Transverse colon (tissue), 4 donors: Measurements from ENCODE around the gene HSPA1A.
A peak's percentile ranks its signal among the peaks of the same experiment; 100 is the strongest.

Source experiments
- CTCF ChIP-seq, 5 experiments: fragments of 200-600 bp in 3 of 5; fragments of 450-650 bp in 2 of 5; sonication (generic) in 3 of 5; IDR thresholded peaks; 1 replicate in 2 of 5; 2 replicates in 3 of 5; pipeline ENCODE4 v1.5.1; 2016 to 2017; ENCODE audit warnings: antibody characterized with exemption in 5 of 5, inconsistent platforms in 3 of 5, mild to moderate bottlenecking in 2 of 5, moderate library complexity in 1 of 5
- EP300 ChIP-seq: sonication (generic); formaldehyde crosslinking; IDR thresholded peaks from one replicate; pipeline ENCODE4 v1.6.1; 2017; ENCODE audit warnings: antibody characterized with exemption, low read depth
- POLR2AphosphoS5 ChIP-seq, 3 donors: sonication (generic); formaldehyde crosslinking; IDR thresholded peaks; one replicate each; pipeline ENCODE4 v1.6.1; 2016; ENCODE audit warnings: antibody characterized with exemption in 3 of 3

- TF ChIP-seq POLR2AphosphoS5 (IDR thresholded peaks at IDR 0.05) (peak in 1 of 3 donors; percentile 18), EP300 (no peak), CTCF (IDR thresholded peaks at IDR 0.05) (peak in 1 of 5 experiments; percentile 9)
Measured at GRCh38 chr6:31837369-31838113, 22.2 kb downstream of the HSPA1A start.
